ENCODE data around the gene VOPP1. TPM values are rescaled to one million over a fixed set of nuclear protein-coding genes. Genes with fewer than 3 reads are reported as not detected.

The VOPP1 gene
- total and polyA plus RNA-seq, 10 of the 15 experiments (the other 5 are each of a cell fraction or from before 2014, with no cell fraction given), result 32.8 to 206 (median 129) TPM

GRCh38 chr7:55534262-55534915 is 37.9 kb downstream of the VOPP1 start (continued):
- no peak for TF ChIP-seq GABPA (IDR thresholded peaks at IDR 0.05; ENCODE audit: low read depth)
- 0 out of 2 replicates have a peak, but pooled peaks have one; percentile 18 for TF ChIP-seq HSF1 (IDR thresholded peaks at IDR 0.05; ENCODE audit: low read depth, low read length)
- no peak for TF ChIP-seq ASH2L (IDR thresholded peaks at IDR 0.05; ENCODE audit: borderline replicate concordance, low read depth)
- TF ChIP-seq TCF7 (IDR thresholded peaks at IDR 0.05; ENCODE audit: borderline replicate concordance), result peak; percentile 94
- peak; percentile 84 for TF ChIP-seq SMAD1 (IDR thresholded peaks at IDR 0.05; ENCODE audit: low read depth, partially characterized antibody)
- peak; percentile 92 for TF ChIP-seq MLLT1 (IDR thresholded peaks at IDR 0.05)
- TF ChIP-seq CHD4 (IDR thresholded peaks at IDR 0.05), result no peak
- peak in 1 of 2 experiments; percentile 90; a peak in 2 of 4 replicates for TF ChIP-seq SRF (IDR thresholded peaks at IDR 0.05; ENCODE audit: low read depth in 2 of 2, low read length in 2 of 2)
- TF ChIP-seq TCF12 (IDR thresholded peaks at IDR 0.05; ENCODE audit: low read depth, low read length), result peak; percentile 99
- TF ChIP-seq BCL11A (IDR thresholded peaks at IDR 0.05; ENCODE audit: low read depth, low read length), result peak; percentile 100
- no peak for TF ChIP-seq NR2C1 (IDR thresholded peaks at IDR 0.05)
- no peak for TF ChIP-seq ATF2 (IDR thresholded peaks at IDR 0.05; ENCODE audit: low read length)
- peak; percentile 91 for TF ChIP-seq STAT3 (IDR thresholded peaks at IDR 0.05; ENCODE audit: low read depth, low read length)
- TF ChIP-seq ZNF217 (IDR thresholded peaks at IDR 0.05), result peak; percentile 79
- TF ChIP-seq NFYA (IDR thresholded peaks at IDR 0.05; ENCODE audit: borderline replicate concordance, low read depth, low read length), result no peak
- TF ChIP-seq CREM (IDR thresholded peaks at IDR 0.05; ENCODE audit: low read depth), result peak; percentile 99
- peak; percentile 93 for TF ChIP-seq HDGF (IDR thresholded peaks at IDR 0.05)
- TF ChIP-seq IKZF2 (IDR thresholded peaks at IDR 0.05), result peak; percentile 99 to 100
- no peak for TF ChIP-seq RFX5 (IDR thresholded peaks at IDR 0.05; ENCODE audit: low read depth, low read length)
- TF ChIP-seq KLF5 (IDR thresholded peaks at IDR 0.05; ENCODE audit: partially characterized antibody), result peak; percentile 96
- TF ChIP-seq TARDBP (IDR thresholded peaks at IDR 0.05; ENCODE audit: borderline replicate concordance), result peak; percentile 91
- peak; percentile 99 for TF ChIP-seq SPI1 (IDR thresholded peaks at IDR 0.05; ENCODE audit: borderline replicate concordance, insufficient read depth, low read depth, low read length)
- no peak for TF ChIP-seq YBX1 (IDR thresholded peaks at IDR 0.05)
- peak; percentile 100 for TF ChIP-seq RELA (IDR thresholded peaks at IDR 0.05; ENCODE audit: borderline replicate concordance, partially characterized antibody)
- TF ChIP-seq STAT1 (conservative IDR thresholded peaks at IDR 0.05), result no peak
- no peak for TF ChIP-seq CBX5 (IDR thresholded peaks at IDR 0.05; ENCODE audit: low read depth)
